Measurements from ENCODE around the gene TMEM11.

DNA sequence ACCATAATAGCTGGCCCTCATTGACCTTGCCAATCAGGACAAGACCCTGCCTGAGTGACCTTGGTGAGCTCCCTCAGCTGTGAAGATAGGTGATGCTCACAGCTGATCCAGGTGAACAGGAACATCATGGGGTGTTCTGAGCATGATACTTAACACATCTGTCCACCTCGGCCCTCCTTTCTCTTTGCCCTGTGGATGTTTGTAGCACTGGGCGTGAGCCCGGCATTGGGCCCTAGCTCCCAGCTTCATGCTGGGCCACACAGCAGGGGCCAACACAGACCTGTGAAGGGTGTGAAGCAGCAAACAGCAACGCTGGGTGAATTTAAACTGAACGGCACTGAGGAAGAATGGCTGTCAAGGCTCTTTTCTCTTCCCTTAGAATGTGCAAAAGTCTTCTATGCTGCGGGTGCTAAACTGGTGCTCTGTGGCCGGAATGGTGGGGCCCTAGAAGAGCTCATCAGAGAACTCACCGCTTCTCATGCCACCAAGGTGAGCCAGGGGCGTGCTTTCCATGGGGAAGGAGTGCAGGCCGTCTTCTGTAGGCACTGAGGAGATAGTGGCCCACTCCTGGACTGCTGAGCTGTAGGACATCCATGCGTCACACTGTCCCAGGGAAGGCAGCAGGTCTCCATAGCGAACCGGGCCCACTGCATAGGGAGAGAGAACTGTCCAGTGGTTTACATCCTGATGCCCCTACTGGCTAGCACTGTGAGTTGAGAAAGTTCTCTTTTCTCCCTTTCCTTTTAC is 35.9 kb downstream of the TMEM11 start:
- TF ChIP-seq CTCF (IDR thresholded peaks at IDR 0.05; ENCODE audit: insufficient read depth, low read length), result no peak
- TF ChIP-seq SPI1 (IDR thresholded peaks at IDR 0.05; ENCODE audit: borderline replicate concordance, low read depth), result no peak
